OCI-LY1 (cell line): ENCODE measurements around the gene TGOLN2.
"Not testable (repeated sequence)": the region's sequence is repeated elsewhere in the genome, so short reads cannot be mapped to it uniquely, and the experiment has no call there.

Experiments used
- EZH2 ChIP-seq: fragments of 200-600 bp; sonication (generic), shearing (Covaris generic); IDR thresholded peaks from 2 replicates; pipeline ENCODE4 v1.8.0; 2017; ENCODE audit warnings: borderline replicate concordance, mixed run types, mild to moderate bottlenecking, antibody characterized with exemption, low read length, moderate library complexity, mixed read lengths
- TF ChIP-seq, protein P1 (sequence below): fragments of 200-600 bp; sonication (generic), shearing (Covaris generic); IDR thresholded peaks from 2 replicates; pipeline ENCODE4 v1.5.1; 2017; ENCODE audit warnings: mild to moderate bottlenecking, antibody characterized with exemption, low read length, moderate library complexity, mixed read lengths

GRCh38 chr2:85329701-85330100 is 1.9 kb upstream of the TGOLN2 start:
- TF ChIP-seq, protein P1, sequence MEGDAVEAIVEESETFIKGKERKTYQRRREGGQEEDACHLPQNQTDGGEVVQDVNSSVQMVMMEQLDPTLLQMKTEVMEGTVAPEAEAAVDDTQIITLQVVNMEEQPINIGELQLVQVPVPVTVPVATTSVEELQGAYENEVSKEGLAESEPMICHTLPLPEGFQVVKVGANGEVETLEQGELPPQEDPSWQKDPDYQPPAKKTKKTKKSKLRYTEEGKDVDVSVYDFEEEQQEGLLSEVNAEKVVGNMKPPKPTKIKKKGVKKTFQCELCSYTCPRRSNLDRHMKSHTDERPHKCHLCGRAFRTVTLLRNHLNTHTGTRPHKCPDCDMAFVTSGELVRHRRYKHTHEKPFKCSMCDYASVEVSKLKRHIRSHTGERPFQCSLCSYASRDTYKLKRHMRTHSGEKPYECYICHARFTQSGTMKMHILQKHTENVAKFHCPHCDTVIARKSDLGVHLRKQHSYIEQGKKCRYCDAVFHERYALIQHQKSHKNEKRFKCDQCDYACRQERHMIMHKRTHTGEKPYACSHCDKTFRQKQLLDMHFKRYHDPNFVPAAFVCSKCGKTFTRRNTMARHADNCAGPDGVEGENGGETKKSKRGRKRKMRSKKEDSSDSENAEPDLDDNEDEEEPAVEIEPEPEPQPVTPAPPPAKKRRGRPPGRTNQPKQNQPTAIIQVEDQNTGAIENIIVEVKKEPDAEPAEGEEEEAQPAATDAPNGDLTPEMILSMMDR = not testable (repeated sequence)
- not testable (repeated sequence) for TF ChIP-seq EZH2
